HCT116 (cell line): ENCODE measurements around the gene OR10J4. TPM values are rescaled to one million over a fixed set of nuclear protein-coding genes. Genes with fewer than 3 reads are reported as not detected.

Source experiments
- ATAC-seq: fragments of 200-7000 bp; cut with Tn5 transposase; 2 replicates; pipeline ENCODE4 v1.9.1; 2020; ENCODE audit warnings: mild to moderate bottlenecking, moderate library complexity
- BruUV-seq: library from RNA; stranded (reverse); fragments of 400-500 nt; replicated peaks from 2 replicates; lab custom pipeline; 2021; lab: Mats Ljungman, UMichigan
- CTCF ChIA-PET: fragments of 300-600 bp; sonication (Branson Sonifier 250); formaldehyde crosslinking; loops from one replicate; lab custom pipeline; 2021; ENCODE audit warnings: antibody characterized with exemption; lab: Charles Lee
- POLR2A ChIA-PET: fragments of 300-600, 350-600 bp; sonication (Branson Sonifier 250); formaldehyde crosslinking; loops from one replicate; lab custom pipeline; 2021; ENCODE audit warnings: antibody characterized with exemption; lab: Charles Lee
- RAD21 ChIA-PET, 2 experiments: fragments of 300-600 bp; sonication (Branson Sonifier 250); formaldehyde crosslinking; loops; one replicate each; lab custom pipeline; 2023; ENCODE audit warnings: low total read pairs in 2 of 2; ENCODE audit not compliant: uncharacterized antibody in 2 of 2, unreplicated experiment in 2 of 2, low non-redundant PET in 1 of 2; lab: Charles Lee
- DNase-seq: peaks from one replicate; pipeline ENCODE4 v3.0.0-alpha.2; 2010; ENCODE audit warnings: low read depth, low spot score
- H2AFZ ChIP-seq: fragments of 200-600 bp; shearing (Covaris generic), sonication (generic); 2 replicates; pipeline ENCODE4 v1.6.1; 2017; ENCODE audit warnings: low read depth, mixed run types, mixed read lengths, antibody characterized with exemption, low read length; ENCODE audit not compliant: poor library complexity, severe bottlenecking
- H3K27ac ChIP-seq: 2 replicates; pipeline ENCODE4 v1.5.1; 2012; ENCODE audit warnings: low read depth, low read length
- H3K27me3 ChIP-seq: fragments of 200-600 bp; sonication (generic); 2 replicates; pipeline ENCODE4 v1.6.1; 2016; ENCODE audit warnings: mixed run types, low read length, mixed read lengths; ENCODE audit not compliant: insufficient read depth
- H3K36me3 ChIP-seq, 2 experiments: fragments of 200-500 bp in 1 of 2; fragments of 200-600 bp in 1 of 2; sonication (Bioruptor generic) in 1 of 2; sonication (generic) in 1 of 2; 2 replicates each; pipeline versions ENCODE4 v1.5.1 to v1.6.1; 2014 to 2016; ENCODE audit warnings: low read length in 2 of 2, inconsistent platforms in 1 of 2, mixed read lengths in 1 of 2, mixed run types in 1 of 2; ENCODE audit not compliant: insufficient read depth in 2 of 2, control insufficient read depth in 1 of 2
- H3K4me1 ChIP-seq, 2 experiments: fragments of 200-600 bp in 1 of 2; sonication (generic) in 1 of 2; 2 replicates each; pipeline versions ENCODE4 v1.5.1 to v1.6.1; 2012 to 2017; ENCODE audit warnings: low read length in 2 of 2, inconsistent platforms in 1 of 2, mild to moderate bottlenecking in 1 of 2, mixed read lengths in 1 of 2, mixed run types in 1 of 2, moderate library complexity in 1 of 2; ENCODE audit not compliant: insufficient read depth in 2 of 2, control insufficient read depth in 1 of 2
- H3K4me2 ChIP-seq: fragments of 200-600 bp; sonication (generic); 2 replicates; pipeline ENCODE4 v1.6.1; 2017; ENCODE audit warnings: mixed run types, low read length, mixed read lengths
- H3K4me3 ChIP-seq, 2 experiments: fragments of 200-600 bp in 1 of 2; sonication (generic) in 1 of 2; replicated peaks in 1 of 2; 2 replicates each; pipeline ENCODE4 v1.5.1; 2011 to 2016; ENCODE audit warnings: low read length in 2 of 2, control low read depth in 1 of 2, low read depth in 1 of 2, mild to moderate bottlenecking in 1 of 2, mixed read lengths in 1 of 2, mixed run types in 1 of 2
- H3K79me2 ChIP-seq: fragments of 200-600 bp; sonication (generic); 2 replicates; pipeline ENCODE4 v1.6.1; 2017; ENCODE audit warnings: mild to moderate bottlenecking, mixed run types, low read length, moderate library complexity, mixed read lengths; ENCODE audit not compliant: insufficient read depth
- H3K9ac ChIP-seq: fragments of 200-600 bp; sonication (generic); 2 replicates; pipeline ENCODE4 v1.6.1; 2016; ENCODE audit warnings: low read length, mixed read lengths
- H3K9me2 ChIP-seq: fragments of 200-600 bp; sonication (generic), shearing (Covaris generic); 2 replicates; pipeline ENCODE4 v1.6.1; 2017; ENCODE audit warnings: mixed run types, mild to moderate bottlenecking, moderate library complexity; ENCODE audit not compliant: insufficient read depth
- H3K9me3 ChIP-seq, 2 experiments: fragments of 200-500 bp in 1 of 2; fragments of 200-600 bp in 1 of 2; sonication (Bioruptor generic) in 1 of 2; sonication (generic) in 1 of 2; 2 replicates each; pipeline ENCODE4 v1.6.1; 2014 to 2017; ENCODE audit warnings: low read length in 2 of 2, mixed read lengths in 2 of 2, inconsistent platforms in 1 of 2, low read depth in 1 of 2, mild to moderate bottlenecking in 1 of 2, mixed run types in 1 of 2, moderate library complexity in 1 of 2; ENCODE audit not compliant: control insufficient read depth in 1 of 2, insufficient read depth in 1 of 2
- H4K20me1 ChIP-seq: fragments of 200-600 bp; sonication (generic), shearing (Covaris generic); 2 replicates; pipeline ENCODE4 v1.6.1; 2017; ENCODE audit warnings: mixed run types, mild to moderate bottlenecking, moderate library complexity; ENCODE audit not compliant: insufficient read depth
- ATF3 ChIP-seq: IDR thresholded peaks from 2 replicates; pipeline ENCODE4 v1.6.1; 2012
- CEBPB ChIP-seq: IDR thresholded peaks from 2 replicates; pipeline ENCODE4 v1.6.1; 2012; ENCODE audit warnings: low read depth
- EGR1 ChIP-seq: IDR thresholded peaks from 2 replicates; pipeline ENCODE4 v1.6.1; 2012; ENCODE audit warnings: low read depth
- ELF1 ChIP-seq: IDR thresholded peaks from 2 replicates; pipeline ENCODE4 v1.6.1; 2012; ENCODE audit warnings: low read depth, borderline replicate concordance
- EZH2 ChIP-seq: fragments of 200-600 bp; sonication (generic); IDR thresholded peaks from 2 replicates; pipeline ENCODE4 v1.6.1; 2017; ENCODE audit warnings: antibody characterized with exemption, mixed run types
- EZH2phosphoT487 ChIP-seq: fragments of 200-600 bp; IDR thresholded peaks from 2 replicates; pipeline ENCODE4 v1.6.1; 2018; ENCODE audit warnings: antibody characterized with exemption, borderline replicate concordance
- FOSL1 ChIP-seq: IDR thresholded peaks from 2 replicates; pipeline ENCODE4 v1.6.1; 2012; ENCODE audit warnings: low read depth
- JUND ChIP-seq: IDR thresholded peaks from 2 replicates; pipeline ENCODE4 v1.6.1; 2012
- MAX ChIP-seq: IDR thresholded peaks from 2 replicates; pipeline ENCODE4 v1.6.1; 2012
- POLR2A ChIP-seq: IDR thresholded peaks from 2 replicates; pipeline ENCODE4 v1.7.0; 2011; ENCODE audit warnings: borderline replicate concordance; ENCODE audit not compliant: insufficient read depth, insufficient read length; ENCODE audit errors: extremely low read depth
- POLR2AphosphoS5 ChIP-seq: IDR thresholded peaks from 2 replicates; pipeline ENCODE4 v1.6.1; 2011; ENCODE audit warnings: mild to moderate bottlenecking, low read depth, low read length, moderate library complexity
- RAD21 ChIP-seq: IDR thresholded peaks from 2 replicates; pipeline ENCODE4 v1.6.1; 2012; ENCODE audit warnings: low read depth, mild to moderate bottlenecking
- REST ChIP-seq: IDR thresholded peaks from 2 replicates; pipeline ENCODE4 v1.6.1; 2012; ENCODE audit warnings: low read depth
- SIN3A ChIP-seq: IDR thresholded peaks from 2 replicates; pipeline ENCODE4 v1.6.1; 2012; ENCODE audit warnings: low read depth
- SP1 ChIP-seq: IDR thresholded peaks from 2 replicates; pipeline ENCODE4 v1.6.1; 2012; ENCODE audit warnings: low read depth
- SRF ChIP-seq: IDR thresholded peaks from 2 replicates; pipeline ENCODE4 v1.6.1; 2012; ENCODE audit warnings: low read depth
- TCF7L2 ChIP-seq: IDR thresholded peaks from 2 replicates; pipeline ENCODE4 v1.7.0; 2011; ENCODE audit warnings: borderline replicate concordance, inconsistent platforms; ENCODE audit not compliant: insufficient read depth, insufficient read length; ENCODE audit errors: extremely low read depth
- YY1 ChIP-seq: IDR thresholded peaks from 2 replicates; pipeline ENCODE4 v1.6.1; 2011; ENCODE audit warnings: low read length, low read depth, moderate library complexity, mild to moderate bottlenecking; ENCODE audit not compliant: insufficient replicate concordance; ENCODE audit errors: extremely low read depth
- ZFX ChIP-seq: fragments of 450-650 bp; IDR thresholded peaks from 2 replicates; pipeline ENCODE4 v1.6.1; 2017
- ZNF274 ChIP-seq: fragments of 200-500 bp; sonication (Bioruptor generic); IDR thresholded peaks from 2 replicates; pipeline ENCODE4 v1.6.1; 2014; ENCODE audit warnings: mild to moderate bottlenecking, low read depth, low read length, inconsistent platforms
- intact Hi-C: fragments of 100-400 bp; cut with micrococcal nuclease; formaldehyde crosslinking; loops from 2 replicates; pipeline ENCODE4 v1.10.0; 2022
- total RNA-seq: library from RNA; stranded (reverse); gene quantifications from one replicate; pipeline ENCODE4 v1.2.1, GENCODE V29; 2021; ENCODE audit not compliant: unreplicated experiment

Gene OR10J4
- total RNA-seq, 1 experiment from 2014 or later = not detected

DNA sequence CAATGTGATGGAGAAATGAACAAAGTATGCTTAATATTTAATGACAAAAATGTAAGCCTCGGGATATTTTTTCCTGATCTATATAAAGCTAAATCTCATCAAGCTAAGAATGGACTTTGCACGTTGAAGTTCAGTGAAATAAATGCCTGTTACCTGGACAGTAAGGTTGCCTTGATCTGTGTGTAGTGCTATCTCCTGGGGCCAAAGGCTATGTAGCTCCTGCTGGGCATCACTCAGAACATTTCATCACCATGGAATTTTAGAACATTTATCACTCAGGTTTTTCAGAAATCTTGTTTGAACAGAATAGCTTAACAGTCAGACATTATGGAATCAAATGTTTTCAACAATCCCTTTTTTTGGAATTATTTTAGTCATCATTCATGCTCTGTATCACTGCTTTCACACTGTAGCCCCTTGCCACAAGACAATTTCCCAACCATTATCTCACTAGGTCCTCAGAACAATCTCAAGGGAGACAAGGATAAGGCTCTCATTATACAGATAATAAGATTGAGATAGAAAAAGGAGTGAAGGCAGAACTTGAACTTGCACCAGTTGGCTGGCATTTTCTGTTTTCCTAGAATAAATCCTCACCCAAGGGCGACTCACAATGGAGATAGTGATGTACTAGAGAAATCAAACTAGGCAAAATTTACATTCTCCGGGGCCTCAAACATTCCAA lies 11.2 kb downstream of the OR10J4 start:
- Histone ChIP-seq H2AFZ (no peak overlapping the region), H3K4me1 (no peaks in the 10 kb centered on the region), H4K20me1 (no peaks in the 10 kb centered on the region), H3K27me3 (peaks cover 13% of the 10 kb centered on the region; the same call in 1 of the 2 replicates), H3K27ac (no peak overlapping the region), H3K36me3 (no peaks in the 10 kb centered on the region), H3K79me2 (no peaks in the 10 kb centered on the region), H3K4me2 (no peak overlapping the region), H3K9me2 (no peaks in the 10 kb centered on the region), H3K4me3 (no peak overlapping the region), H3K9me3 (no peaks in the 10 kb centered on the region), H3K9ac (no peak overlapping the region)
- TF ChIP-seq SRF (no peak), ELF1 (no peak), REST (no peak), CEBPB (no peak), YY1 (no peak), EGR1 (no peak), RAD21 (no peak), EZH2 (no peak), EZH2phosphoT487 (no peak), POLR2AphosphoS5 (no peak), POLR2A (no peak), FOSL1 (no peak), JUND (no peak), TCF7L2 (no peak), ZNF274 (no peak), ZFX (no peak), SP1 (no peak), ATF3 (no peak), MAX (no peak), SIN3A (no peak)
- DNase-seq (no peak), ATAC-seq (no peak)
- ChIA-PET POLR2A (no interaction called here), CTCF (no interaction called here), RAD21 (no interaction called here)
- intact Hi-C loops = no loop called here
- no TSS peak for BruUV-seq
